T follicular helper cell (primary cell): ENCODE results near the gene MCF2L2.
"Not testable (repeated sequence)": the region's sequence is repeated elsewhere in the genome, so short reads cannot be mapped to it uniquely, and the experiment has no call there.

Experiments
- DNase-seq: peaks from one replicate; pipeline ENCODE4 v3.0.0-alpha.2; 2020; ENCODE audit warnings: low read depth
- total RNA-seq, 2 experiments: gene quantifications; one replicate each; lab custom pipeline; 2026; lab: John Stamatoyannopoulos, UW

The MCF2L2 gene, protein sequence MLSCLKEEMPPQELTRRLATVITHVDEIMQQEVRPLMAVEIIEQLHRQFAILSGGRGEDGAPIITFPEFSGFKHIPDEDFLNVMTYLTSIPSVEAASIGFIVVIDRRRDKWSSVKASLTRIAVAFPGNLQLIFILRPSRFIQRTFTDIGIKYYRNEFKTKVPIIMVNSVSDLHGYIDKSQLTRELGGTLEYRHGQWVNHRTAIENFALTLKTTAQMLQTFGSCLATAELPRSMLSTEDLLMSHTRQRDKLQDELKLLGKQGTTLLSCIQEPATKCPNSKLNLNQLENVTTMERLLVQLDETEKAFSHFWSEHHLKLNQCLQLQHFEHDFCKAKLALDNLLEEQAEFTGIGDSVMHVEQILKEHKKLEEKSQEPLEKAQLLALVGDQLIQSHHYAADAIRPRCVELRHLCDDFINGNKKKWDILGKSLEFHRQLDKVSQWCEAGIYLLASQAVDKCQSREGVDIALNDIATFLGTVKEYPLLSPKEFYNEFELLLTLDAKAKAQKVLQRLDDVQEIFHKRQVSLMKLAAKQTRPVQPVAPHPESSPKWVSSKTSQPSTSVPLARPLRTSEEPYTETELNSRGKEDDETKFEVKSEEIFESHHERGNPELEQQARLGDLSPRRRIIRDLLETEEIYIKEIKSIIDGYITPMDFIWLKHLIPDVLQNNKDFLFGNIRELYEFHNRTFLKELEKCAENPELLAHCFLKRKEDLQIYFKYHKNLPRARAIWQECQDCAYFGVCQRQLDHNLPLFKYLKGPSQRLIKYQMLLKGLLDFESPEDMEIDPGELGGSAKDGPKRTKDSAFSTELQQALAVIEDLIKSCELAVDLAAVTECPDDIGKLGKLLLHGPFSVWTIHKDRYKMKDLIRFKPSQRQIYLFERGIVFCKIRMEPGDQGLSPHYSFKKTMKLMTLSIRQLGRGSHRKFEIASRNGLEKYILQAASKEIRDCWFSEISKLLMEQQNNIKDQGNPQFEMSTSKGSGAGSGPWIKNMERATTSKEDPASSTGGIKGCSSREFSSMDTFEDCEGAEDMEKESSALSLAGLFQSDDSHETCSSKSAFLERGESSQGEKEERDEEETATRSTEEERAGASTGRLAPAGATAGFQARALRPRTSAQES
- total RNA-seq, result 4.2 to 13.3 reads per million in 2 experiments

DNA sequence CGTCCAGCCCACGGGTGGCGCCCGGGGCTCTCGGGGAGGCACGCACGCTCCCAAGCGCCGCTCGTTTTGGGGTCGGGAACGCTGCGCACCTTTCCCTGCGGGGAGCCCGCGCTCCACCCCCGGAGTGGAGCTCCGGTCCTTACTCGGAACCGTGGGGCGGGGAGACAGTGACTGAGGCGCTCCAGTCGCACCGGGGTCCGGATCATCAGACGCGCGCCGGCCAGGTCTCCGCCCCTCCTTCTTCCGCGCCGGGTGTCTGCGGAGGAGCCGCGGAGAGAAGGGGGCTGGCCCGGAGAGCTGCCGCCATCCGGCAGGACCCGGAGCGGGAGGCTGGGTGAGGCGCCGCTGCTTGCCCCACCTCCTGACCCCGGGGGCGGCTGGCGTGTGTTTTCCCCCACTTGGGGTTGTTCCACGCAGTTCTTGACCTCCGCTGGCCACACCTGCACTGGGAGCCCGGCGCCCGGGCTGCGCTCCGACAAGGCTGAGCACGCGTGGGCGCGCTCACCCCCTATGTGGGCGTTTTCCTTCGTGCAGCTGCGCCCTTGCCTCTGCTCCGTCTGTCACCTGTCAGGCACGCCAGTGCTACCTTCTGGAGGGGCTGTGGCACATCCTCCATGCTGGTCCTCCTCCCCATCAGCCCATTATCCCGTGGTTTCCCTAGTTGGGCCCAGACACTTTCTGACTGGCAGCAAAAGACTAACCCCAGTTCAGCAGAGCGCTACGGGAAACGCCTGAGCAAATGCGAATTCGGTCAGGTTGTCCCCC, at the start of gene MCF2L2:
Gene MCF2L2, minus strand, starts transcription at position 173 of the 765 bp plus-strand sequence. CDS start 642 bp downstream, outside the sequence.
- DNase-seq, result peak; percentile 63

DNA sequence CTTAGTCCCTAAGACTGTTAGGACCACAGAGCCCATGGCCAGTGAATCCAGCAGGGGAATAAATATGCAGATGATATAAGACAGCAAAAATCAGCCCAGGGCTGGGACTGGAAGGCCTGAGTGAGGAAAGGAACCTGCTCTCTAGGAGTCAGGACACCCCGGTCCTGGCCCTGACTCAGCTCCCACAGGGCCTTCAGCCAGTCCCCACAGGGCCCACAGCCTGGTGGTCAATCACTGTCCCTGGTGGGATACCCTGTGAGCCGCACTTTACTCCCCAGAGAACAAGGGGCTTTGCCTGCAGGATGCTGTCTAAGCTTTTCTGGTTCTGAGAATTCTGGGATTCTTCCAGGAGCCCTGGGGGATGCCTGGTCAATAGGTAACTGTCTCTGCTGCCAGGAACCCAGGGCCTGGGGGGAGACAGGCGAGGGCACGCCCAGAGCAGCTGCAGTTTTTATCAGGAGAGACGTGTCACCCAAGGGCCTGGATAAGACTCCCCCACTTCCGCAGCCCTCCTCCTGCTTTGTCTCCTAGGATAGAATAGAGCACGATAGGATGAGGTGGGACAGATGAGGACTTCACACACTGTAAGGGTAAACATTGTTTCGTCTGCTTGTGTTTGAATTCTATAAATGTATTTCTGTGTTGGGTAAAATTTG, 49.5 kb upstream of the MCF2L2 start:
- DNase-seq, result no peak

DNA sequence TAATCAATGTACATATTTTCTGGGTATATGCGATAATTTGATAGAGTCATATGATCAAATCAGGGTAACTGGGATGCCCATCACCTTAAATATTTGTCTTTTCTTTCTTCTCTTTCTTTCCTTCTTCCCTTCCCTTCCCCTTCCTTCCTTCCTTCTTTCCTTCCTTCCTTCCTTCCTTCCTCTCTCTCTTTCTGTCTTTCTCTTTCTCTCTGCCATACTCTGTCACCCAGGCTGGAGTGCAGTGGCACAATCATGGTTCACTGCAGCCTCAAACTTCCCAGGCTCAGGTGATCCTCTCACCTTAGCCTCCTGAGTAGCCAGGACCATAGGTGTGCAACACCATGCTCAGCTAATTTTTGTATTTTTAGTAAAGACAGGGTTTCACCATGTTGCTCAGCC, 47.3 kb upstream of the MCF2L2 start:
- not testable (repeated sequence) for DNase-seq

DNA sequence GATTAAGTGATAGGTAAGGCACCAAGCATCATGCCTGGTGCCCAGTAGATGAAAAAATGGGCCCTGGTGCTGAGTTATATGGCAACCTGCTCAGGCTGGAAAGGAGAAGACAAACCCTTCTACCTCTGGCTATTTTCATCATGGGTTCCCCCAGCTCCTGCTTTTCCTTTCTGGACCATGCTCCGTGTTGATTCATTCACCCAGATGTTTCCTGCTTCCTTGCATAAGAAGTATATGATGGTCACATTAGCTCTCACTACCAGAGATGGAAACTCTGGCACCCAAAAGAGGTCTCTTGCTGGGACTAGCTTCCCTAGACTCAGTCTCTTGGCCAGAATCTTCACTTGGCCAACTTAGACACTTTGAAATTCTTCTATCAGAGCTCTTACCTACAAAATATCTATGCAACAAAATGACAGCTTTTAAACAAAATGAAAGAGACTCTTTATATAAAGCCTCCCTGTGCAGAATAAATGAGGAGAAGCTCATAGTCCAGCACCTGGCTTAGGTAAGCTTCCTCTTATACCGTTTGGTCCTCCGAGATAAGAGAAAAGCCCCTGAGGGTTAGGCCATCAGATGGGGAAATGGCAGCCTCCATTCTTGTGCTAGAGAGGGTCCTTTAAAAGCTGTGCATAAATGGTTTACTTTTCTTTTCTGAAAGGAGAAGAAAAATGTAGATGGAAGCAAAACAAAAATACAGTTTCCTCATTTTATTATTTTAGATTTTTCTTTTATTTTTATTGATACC, 46.8 kb upstream of the MCF2L2 start:
- DNase-seq, result no peak

DNA sequence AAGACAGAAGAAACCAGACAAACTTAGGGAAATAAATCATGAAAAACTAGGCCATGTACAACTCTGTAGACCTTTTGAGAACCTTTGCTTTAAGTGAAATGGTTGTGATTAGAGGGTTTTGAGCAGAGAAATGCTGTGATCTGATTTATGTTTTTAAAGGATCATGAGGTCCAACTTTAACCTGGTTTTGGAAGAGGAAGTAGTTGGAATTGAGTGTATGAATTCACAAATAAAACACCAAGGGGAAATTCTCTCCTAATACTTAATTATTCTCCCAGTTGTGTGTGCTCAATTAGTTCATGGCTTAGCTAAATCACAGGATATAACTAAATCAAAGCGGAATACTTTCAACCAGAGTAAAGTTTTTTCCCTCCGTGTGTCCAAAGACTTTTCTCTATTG, 45.5 kb upstream of the MCF2L2 start:
- no peak for DNase-seq

DNA sequence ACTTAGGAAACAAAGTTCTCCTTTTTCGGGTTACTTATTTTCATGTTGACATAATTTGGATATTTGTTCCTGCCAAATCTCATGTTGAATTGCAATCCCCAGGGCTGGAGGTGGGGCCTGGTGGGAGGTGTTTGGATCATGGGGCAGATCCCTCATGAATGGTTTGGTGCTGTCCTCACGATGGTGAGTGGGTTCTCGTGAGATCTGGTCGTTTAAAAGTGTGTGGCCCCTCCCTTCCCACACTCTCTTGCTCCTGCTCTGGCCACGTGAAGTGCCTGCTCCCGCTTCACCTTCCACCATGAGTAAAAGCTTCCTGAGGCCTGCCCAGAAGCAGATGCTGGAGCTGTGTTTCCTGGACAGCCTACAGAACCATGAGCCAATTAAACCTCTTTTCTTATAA, 43.7 kb upstream of the MCF2L2 start:
- no peak for DNase-seq

DNA sequence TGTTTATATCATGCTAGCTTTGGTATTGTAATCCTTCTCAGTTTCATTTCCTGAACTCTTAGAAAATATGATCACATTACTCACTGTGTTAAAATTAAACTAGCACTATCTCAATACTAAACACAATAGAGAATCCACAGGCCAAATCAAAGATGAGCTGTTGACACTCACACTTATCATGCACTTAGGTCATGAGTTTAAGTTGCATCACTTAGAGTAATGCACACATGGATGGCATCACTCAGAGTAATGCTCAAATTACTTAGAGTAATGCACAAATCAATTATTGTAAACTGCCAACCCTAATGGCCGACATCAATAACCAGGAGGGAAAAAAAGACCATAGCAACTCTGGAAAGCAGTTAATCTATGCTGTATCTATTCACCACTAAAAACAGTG, 40.0 kb upstream of the MCF2L2 start:
- no peak for DNase-seq

DNA sequence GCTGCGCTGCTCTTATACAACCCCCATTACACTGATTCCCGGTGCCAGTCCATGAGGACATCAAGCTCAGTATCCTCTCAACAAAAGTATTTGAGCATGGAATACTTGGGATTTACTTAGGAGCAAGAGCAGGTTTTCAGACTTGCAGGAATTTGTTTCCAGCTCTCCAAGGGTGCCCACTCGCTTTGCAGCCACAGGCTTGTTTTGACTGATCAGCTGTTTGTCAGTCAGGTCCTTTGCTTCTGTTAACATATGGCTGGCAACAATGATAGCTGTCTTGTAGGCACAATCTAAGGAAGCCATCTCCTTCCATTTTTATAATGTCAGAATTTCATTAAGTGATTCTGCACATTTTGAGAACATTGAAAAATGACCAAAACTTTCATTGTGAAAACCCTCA, 38.2 kb upstream of the MCF2L2 start:
- DNase-seq, result no peak

DNA sequence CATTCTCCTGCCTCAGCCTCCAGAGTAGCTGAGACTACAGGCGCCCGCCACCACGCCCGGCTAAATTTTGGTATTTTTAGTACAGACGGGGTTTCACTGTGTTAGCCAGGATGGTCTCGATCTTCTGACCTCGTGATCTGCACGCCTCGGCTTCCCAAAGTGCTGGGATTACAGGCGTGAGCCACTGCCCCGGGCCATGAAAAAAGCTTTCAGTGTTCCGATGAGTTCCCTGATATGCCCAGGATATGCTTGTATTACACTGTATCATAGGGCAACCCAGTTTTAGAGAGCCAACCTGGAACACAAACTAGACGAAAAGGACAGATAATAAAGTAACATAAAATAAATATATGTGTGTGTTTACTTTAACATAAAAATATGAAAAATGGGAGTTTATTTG, 37.3 kb upstream of the MCF2L2 start:
- not testable (repeated sequence) for DNase-seq

DNA sequence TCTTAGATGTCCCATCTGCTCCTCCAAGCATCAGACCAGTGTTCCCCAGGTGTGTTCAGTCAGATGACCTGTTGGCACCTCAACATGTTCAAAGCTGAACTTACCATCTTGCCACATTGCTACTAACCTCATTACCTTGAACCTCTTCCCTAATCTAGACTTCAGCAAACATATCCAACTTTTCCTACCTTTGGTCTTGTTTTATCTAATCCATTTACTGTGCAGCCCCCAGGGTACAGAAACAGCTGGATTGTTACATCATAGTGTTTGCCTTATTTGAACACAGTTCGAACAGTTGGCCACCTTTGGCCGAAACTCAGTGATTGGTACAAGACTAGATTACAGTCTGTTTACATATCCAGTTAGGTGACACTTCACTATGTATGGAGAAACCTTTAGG, 36.1 kb upstream of the MCF2L2 start:
- DNase-seq, result no peak

DNA sequence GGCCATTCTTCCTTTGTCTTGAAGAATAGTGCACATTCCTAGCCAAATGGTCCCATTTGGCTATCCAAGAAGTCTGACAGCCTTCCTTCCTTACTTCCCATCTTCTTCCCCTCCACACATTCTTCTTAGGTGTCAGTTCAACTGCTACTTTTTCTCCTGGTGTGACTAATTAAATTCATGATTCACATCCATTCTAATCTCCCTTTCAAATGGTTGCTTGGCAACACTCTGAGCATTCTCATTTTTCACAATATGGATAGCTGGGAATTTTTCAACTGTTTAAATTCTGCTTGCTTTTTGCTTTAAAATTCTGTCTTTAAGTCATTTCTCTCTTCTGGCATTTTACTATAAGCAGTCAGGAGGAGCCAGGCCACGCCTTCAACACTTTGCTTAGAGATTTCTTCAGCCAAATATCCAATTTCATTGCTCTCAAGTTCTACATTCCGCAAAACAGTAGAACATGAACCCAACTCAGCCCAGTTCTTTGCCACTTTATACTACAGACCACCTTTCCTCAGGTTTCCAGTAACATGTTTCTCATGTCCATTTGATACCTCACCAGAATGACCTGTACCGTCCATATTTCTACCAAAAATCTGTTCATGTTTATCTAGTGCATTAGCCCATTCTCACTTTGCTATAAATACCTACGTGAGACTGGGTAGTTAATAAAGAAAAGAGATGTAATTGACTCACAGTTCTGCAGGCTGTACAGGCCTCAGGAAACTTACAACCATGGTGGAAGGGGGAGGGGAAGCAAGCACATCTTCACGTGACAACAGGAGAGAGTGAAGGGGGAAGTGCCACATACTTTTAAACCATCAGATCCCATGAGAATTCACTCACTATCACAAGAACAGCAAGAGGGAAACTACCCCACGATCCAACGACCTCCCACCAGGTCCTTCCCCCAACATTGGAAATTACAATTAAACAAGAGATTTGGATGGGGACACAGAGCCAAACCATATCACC, 31.9 kb upstream of the MCF2L2 start:
- DNase-seq, result no peak

DNA sequence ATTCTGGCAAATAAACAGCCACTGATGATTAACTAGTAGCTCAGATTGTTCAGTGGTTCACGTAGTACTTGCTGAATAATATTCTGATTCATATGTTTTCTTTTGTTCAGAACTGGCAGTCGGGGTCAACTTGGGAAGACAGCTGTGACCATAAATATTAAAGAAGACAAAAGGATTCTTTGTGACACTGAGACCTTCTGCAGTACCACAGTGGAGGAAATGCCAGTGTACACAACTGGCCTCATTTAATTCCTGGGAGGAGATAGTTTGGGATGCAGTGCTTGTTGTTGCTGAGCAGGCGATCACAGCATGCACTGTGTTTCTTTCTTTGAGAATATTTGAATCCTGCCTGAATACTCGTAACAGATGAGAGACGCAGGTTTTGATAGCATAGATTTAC, 26.7 kb upstream of the MCF2L2 start:
- DNase-seq, result no peak

DNA sequence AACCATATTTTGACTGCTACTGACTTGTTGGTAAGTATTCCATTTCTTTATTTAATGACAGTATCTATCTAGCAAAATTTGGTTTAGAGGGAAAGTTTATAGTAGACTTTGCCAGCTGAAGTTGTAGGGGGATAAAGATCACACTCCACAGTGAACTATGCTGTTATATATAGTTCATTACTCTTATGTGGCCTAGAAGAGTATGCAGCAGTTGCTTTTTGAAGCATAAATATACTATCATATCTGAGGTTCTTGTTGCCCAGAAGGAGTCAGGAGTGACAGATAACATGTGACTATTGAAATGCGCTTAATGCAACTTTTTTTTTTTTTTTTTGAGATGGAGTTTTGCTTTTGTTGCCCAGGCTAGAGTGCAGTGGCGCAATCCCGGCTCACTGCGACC, 25.6 kb upstream of the MCF2L2 start:
- DNase-seq, result no peak

DNA sequence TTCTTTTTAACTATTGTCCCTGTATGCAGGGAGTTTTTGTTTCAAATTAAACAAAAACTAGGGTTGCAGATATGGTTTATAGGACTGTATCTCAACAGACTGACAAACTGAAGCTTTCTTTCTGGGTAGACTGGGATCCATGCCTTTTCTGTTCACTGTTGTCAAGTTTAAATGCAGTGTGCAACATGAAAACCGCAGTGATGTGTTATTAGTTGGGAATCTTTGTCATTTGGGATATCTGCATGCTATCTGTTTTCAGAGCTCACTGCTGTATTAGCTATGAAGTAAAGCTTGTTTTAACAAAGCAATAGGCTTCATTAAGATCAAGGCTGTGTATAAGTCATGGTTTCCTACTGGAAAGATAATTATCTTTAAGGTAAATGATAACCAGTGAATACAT, 21.4 kb upstream of the MCF2L2 start:
- no peak for DNase-seq

DNA sequence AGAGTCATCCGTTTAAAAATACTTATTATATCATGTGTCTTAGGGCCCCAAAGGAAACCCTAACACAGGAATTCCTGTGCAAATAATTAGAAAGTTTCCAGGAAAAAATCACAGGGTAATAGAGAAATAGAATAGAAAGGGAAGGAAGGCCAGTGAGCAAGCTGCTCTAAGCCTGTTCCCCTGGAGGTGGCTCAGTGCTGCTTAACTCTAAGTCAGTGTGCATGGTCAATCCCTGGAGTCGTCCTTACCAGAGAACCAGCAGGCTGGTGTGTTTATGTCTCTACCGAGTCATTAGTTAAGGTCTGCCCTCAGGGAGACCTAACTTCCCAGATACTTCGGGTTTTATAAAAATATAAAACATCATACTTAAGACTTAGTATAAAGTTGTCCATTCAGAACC, 21.0 kb upstream of the MCF2L2 start:
- no peak for DNase-seq

DNA sequence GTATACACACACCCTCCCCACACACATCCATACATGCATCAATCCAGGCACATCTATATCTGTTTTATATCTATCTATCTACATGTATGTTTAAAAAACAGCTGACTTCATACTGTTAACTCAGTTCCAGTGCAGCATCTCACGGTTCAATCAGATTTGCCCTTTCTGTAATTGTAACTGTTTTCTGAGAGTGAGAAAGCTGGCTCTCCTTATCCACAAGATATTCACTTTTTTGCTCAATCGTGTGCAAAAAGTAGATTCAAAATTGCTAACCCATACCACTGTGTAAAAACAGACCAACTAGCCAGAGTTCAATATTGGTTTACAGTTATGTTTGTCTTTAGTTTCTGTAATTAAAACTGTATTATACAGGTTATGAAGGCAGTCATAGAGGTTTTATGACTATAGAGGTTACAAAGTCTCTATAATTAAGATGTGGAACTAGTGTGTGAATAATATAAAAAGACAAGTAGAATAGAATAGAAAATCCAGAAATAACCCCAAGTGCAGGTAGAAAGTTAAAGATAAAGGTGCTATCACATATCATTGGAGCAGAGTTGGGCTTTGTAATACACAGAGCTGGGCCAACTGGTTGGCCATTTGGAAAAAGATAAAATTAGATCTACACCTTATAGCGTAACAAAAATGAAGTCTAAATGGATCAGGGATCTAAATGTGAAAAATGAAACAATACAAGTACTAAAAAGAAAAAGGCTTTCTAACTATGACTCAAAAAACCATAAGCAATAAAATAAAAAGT, 20.1 kb upstream of the MCF2L2 start:
- DNase-seq, result no peak

DNA sequence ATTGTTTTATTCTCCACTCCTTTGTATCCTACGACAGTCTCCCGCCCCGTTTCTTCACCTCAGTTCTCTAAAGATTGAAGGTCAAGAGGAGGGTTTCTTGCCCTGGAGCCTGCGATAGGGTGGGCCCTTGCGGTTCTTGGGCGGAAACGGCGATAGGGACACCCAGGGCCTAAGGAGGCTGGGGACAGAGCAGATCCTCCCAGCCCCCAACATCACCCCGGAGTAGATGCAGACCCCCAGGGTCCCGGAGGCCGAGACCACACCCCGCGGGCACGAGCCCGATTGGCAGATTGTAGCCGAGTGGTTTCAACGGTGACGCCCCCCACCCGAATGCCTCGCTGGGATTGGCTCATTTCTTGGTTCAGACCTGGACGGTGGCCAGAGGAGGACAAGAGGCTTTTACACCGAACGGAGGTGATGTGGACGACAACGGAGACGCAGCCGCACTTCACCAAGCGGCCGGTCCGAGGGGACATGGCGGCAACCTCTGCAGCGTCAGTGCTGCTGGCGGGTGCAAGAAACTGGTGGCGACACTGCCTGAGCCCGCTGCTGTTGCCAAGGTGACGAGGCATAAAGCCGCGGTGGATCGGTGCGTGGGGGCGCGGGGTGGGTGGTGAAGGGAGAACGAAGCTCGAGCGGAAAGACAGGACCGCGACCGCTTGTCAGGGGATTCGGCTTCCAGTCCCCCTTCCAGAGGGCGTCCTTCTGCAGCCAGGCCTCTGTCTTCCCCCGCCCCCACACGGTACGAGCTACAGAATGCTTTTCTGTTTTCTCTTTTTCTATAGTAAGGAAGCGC, 19.0 kb upstream of the MCF2L2 start:
- DNase-seq, result peak; percentile 37

DNA sequence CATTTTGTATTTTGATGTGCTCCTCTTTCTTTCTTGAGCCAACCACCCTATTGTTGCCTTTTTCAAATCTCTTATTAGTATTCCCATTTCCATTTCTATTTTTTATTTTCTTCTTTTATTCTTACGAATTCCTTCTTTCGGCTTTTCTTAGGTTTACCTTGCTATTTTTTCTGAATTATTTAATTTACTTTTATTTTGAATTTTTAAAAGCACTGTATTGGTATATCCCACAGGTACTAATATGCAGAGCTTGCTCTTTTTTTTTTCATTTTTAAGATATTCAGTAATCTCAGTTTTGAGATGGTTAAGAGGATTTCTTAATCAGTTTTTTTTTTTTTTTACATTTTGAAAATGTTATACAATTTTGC, 18.4 kb upstream of the MCF2L2 start:
- no peak for DNase-seq
